ENCODE results near the gene SYNGR1.
A peak's percentile ranks its signal among the peaks of the same experiment; 100 is the strongest.

SYNGR1 gene

DNA sequence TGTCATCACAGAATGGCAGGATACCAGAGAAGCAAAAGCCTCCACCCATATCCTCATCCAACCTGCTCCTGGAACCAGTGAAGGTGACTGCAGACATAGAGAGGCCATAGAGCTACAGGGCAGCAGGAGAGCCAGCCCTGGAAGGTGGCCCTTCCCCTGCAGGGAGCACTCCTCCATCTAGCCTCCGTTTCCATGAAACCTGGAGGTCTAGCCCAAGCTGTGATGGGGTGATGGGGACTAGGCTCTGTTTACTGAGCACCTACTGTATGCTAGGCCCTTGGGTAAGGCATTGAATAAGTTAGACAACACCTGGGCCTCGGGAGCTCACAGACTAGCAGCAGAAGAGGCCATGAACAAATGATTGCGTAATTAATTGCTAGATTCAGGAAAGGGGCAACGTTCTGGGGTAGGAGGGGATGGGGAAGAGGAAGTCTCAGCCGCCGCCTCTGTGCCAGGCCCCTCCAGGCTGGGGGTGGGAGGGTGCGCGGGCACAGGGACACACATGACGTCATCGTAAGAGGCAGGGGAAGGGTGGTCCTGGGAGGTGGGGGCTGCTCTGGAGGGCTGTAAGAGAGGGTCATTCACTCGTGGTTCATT is 784 bp upstream of the SYNGR1 start:
- TF ChIP-seq, protein P1, sequence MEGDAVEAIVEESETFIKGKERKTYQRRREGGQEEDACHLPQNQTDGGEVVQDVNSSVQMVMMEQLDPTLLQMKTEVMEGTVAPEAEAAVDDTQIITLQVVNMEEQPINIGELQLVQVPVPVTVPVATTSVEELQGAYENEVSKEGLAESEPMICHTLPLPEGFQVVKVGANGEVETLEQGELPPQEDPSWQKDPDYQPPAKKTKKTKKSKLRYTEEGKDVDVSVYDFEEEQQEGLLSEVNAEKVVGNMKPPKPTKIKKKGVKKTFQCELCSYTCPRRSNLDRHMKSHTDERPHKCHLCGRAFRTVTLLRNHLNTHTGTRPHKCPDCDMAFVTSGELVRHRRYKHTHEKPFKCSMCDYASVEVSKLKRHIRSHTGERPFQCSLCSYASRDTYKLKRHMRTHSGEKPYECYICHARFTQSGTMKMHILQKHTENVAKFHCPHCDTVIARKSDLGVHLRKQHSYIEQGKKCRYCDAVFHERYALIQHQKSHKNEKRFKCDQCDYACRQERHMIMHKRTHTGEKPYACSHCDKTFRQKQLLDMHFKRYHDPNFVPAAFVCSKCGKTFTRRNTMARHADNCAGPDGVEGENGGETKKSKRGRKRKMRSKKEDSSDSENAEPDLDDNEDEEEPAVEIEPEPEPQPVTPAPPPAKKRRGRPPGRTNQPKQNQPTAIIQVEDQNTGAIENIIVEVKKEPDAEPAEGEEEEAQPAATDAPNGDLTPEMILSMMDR (IDR thresholded peaks at IDR 0.05; ENCODE audit: unreplicated experiment in 3 of 3): no peak
- H3K9me3 Mint-ChIP-seq: no peaks in the 10 kb centered on the region
- H3K4me3 Mint-ChIP-seq: peak overlapping the region; percentile 88 to 93 (median 91)
- H3K4me1 Mint-ChIP-seq: peaks cover 11% of the 10 kb centered on the region
- H3K27ac Mint-ChIP-seq: peak overlapping the region; percentile 62 to 92 (median 76)
- H3K36me3 Mint-ChIP-seq (ENCODE audit: low read depth): no peaks in the 10 kb centered on the region
- peaks cover 3% of the 10 kb centered on the region for H3K27me3 Mint-ChIP-seq (ENCODE audit: low read depth)

DNA sequence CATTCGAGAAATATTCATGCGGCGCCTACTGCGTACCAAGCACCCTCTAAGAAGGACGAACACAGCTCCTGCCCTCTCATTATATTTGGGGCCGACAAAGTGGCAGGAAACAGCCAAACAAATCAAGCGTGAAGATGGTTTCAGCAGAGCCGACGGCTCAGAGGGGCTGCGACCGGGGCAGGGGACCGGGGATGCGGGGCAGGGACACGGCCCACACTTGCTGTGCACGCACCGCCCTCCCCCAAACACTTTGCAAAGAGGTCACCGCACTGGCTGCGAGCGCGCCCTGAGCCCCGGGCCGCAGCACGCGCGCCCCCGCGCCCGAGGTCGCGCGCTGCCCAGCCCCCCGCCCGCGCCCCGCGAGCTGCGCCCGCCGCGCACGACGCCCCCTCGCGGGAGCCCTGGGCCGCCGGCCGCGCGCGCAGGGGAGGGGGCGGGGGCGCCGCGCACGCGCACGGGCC is 255 bp upstream of the SYNGR1 start:
- Mint-ChIP-seq H3K9me3 (no peaks in the 10 kb centered on the region), H3K4me1 (peaks cover 11% of the 10 kb centered on the region), H3K27ac (peak overlapping the region; percentile 62 to 92 (median 76)), H3K4me3 (peak overlapping the region; percentile 88 to 93 (median 91)), H3K36me3 (ENCODE audit: low read depth) (no peaks in the 10 kb centered on the region), H3K27me3 (ENCODE audit: low read depth) (no peaks in the 10 kb centered on the region)
- TF ChIP-seq, protein P1 (IDR thresholded peaks at IDR 0.05; ENCODE audit: unreplicated experiment in 3 of 3): no peak

DNA sequence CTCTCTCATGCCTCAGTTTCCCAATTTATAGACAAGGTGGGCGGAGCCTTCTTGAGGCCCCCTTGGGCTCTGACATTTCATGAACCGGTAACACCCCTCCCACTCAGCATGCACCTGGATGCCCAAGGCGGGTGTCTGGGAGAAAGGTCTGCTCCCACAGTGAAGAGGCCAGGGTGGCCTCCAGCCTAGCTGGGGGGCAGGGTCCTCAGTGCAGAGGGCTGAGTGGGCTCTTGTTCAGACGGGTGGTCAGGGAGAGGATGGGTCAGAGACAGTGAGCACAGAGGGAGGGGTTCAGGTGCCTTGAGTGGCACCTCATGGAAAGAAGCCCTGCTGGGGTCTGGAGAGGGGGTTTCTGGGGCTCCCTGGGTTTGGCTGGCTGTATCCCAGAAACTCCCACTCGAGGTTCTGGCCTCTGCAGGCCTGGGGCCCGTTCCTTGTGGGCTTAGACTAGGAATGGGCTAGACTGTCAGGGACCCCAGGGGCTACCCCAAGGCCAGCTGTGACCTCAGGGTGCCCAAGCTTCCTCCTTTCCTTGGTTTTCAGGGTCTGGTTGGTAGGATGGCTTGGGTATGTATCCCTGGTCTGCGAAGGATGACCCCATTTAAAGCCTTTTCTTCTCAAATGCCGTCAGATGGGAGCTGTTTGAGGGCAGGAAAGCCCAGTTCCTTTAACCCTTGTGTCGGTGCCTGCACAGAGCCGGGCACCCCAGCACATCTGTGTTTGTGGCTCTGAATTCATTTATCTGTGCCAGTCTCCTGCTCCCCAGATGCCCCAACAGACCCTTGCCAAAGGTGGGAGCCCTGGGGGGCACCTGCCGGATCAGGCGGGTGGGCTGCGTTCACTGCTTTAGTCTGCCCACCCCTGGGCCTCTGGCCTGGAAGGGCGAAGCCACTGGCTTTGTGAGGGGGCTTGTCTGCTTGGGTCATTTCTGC is 1.2 kb downstream of the SYNGR1 start:
- no peaks in the 10 kb centered on the region for H3K9me3 Mint-ChIP-seq
- H3K4me1 Mint-ChIP-seq: peaks cover 11% of the 10 kb centered on the region
- H3K27ac Mint-ChIP-seq: peak overlapping the region; percentile 60 to 69 (median 65)
- TF ChIP-seq, protein P1 (IDR thresholded peaks at IDR 0.05; ENCODE audit: unreplicated experiment in 3 of 3): no peak
- H3K4me3 Mint-ChIP-seq: peak overlapping the region; percentile 87 to 90 (median 89)
- no peaks in the 10 kb centered on the region for H3K36me3 Mint-ChIP-seq (ENCODE audit: low read depth)
- no peaks in the 10 kb centered on the region for H3K27me3 Mint-ChIP-seq (ENCODE audit: low read depth)

GRCh38 chr22:39351689-39352214 is 2.0 kb downstream of the SYNGR1 start:
- no peaks in the 10 kb centered on the region for H3K27me3 Mint-ChIP-seq (ENCODE audit: low read depth)
- no peaks in the 10 kb centered on the region for H3K36me3 Mint-ChIP-seq (ENCODE audit: low read depth)
- no peaks in the 10 kb centered on the region for H3K9me3 Mint-ChIP-seq
- H3K4me1 Mint-ChIP-seq: peaks cover 11% of the 10 kb centered on the region
- TF ChIP-seq, protein P1 (IDR thresholded peaks at IDR 0.05; ENCODE audit: unreplicated experiment in 3 of 3): no peak
- H3K27ac Mint-ChIP-seq: peak overlapping the region; percentile 60 to 69 (median 65)
- peak overlapping the region; percentile 87 to 90 (median 89) for H3K4me3 Mint-ChIP-seq

DNA sequence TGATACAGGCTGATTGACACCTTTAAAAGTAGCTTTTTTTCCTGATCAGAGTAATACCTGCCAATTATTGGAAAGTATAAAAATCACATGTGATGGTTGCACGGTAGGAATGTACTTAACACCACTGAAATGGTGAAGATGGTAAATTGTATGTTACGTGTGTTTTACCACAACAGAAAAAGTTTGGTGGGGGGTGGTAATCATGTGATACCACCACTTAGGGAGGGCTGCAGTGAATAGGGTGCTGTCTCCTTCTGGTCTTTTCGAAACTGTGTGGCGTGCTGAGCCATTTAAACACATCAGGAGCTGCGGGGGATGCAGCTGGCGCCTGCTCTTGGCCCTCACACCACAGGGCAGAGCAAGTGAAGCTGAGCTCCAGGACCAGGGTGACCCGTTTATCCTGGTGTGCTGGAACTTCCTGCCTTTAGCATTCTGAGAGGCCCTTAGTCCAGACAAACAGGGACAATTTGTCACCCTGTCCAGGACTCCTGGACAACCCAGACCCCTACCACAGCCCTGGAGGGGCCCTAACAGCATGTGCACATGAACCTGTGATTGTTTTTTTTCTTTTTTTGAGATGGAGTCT is 2.6 kb downstream of the SYNGR1 start:
- no peaks in the 10 kb centered on the region for H3K27me3 Mint-ChIP-seq (ENCODE audit: low read depth)
- H3K4me3 Mint-ChIP-seq: peak overlapping the region in 2 of 3 experiments; percentile 54 to 90
- H3K36me3 Mint-ChIP-seq (ENCODE audit: low read depth): no peaks in the 10 kb centered on the region
- peaks cover 11% of the 10 kb centered on the region for H3K4me1 Mint-ChIP-seq
- TF ChIP-seq, protein P1 (IDR thresholded peaks at IDR 0.05; ENCODE audit: unreplicated experiment in 3 of 3): no peak
- peak overlapping the region in 1 of 3 experiments; percentile 60 for H3K27ac Mint-ChIP-seq
- H3K9me3 Mint-ChIP-seq: no peaks in the 10 kb centered on the region

Measured in nephron (organoid).